ENCODE results near the gene BIRC5.
"Not testable (repeated sequence)": the region's sequence is repeated elsewhere in the genome, so short reads cannot be mapped to it uniquely, and the experiment has no call there.

BIRC5 gene

GRCh38 chr17:78214016-78214705 lies at the start of gene BIRC5:
Gene BIRC5 (plus strand): TSS chr17:78214253. CDS start chr17:78214317, 64 bp downstream.
- peak; percentile 80 to 88 for DNase-seq (ENCODE audit: low read depth in 2 of 2)

DNA sequence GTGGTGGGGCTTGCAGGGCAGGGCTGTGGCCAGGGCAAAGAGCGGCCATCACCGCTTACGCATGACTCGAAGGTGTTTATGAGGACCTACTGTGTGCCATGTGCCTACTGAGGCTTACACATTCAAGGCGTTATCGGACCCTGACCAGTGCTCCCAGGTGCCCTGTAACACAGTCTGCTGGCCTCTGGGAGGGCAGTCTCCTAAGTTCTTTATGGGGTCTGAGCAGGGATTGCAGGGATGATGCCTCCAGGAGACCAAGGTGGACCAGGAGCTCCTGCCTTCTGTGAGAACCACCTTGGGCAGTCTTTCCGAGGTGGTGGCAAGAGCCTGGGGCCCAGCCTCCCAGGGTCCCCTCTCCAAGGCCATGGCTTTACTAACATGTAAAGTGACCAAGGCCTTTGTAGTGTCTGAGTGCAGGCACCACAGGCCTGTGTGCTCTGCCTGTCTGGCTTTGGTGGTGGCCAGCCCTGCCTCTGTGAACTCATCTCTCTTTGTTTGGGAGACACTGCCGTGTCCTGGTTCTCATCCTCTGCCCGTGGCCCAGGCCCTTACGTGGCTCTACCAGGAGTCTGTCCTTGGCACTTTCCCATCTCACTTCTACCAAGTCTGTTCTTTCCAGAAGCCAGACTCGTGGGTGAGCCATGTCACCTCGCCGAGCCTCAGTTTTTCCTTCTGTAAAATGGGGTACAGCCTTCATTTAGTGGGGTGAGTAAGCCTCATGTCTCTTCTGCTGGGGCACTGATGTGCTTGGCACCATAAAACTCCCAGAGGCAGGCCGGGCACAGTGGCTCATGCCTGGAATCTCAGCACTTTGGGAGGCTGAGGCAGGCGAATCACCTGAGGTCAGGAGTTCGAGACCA lies 49.1 kb upstream of the BIRC5 start:
- no peak for DNase-seq (ENCODE audit: low read depth in 2 of 2)

DNA sequence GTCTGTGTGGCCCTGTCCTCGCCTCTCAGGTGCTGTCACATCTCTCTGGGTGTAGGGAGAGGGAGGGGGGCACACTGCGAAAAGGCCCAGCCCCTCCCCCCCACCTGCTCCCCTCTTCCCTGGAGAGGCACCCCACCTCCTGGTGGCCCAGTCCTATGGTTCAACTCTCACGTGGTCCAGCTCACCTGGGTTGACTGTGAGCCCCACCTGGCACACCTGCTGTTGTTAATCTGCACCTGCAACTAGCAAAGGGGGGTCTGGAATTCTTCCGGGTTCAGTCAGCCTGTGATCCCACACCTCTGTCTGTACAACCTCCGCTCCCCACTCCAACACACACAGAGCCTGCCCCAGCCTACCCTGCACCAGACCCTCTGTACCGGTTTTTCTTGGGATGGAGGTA lies 47.6 kb upstream of the BIRC5 start:
- DNase-seq (ENCODE audit: low read depth in 2 of 2) = no peak

GRCh38 chr17:78168242-78168902 lies 45.7 kb upstream of the BIRC5 start, which contains the start of gene SYNGR2:
Gene SYNGR2 (plus strand): TSS chr17:78168581. CDS start chr17:78168617, 36 bp downstream.
- peak; percentile 70 to 75 for DNase-seq (ENCODE audit: low read depth in 2 of 2)

DNA sequence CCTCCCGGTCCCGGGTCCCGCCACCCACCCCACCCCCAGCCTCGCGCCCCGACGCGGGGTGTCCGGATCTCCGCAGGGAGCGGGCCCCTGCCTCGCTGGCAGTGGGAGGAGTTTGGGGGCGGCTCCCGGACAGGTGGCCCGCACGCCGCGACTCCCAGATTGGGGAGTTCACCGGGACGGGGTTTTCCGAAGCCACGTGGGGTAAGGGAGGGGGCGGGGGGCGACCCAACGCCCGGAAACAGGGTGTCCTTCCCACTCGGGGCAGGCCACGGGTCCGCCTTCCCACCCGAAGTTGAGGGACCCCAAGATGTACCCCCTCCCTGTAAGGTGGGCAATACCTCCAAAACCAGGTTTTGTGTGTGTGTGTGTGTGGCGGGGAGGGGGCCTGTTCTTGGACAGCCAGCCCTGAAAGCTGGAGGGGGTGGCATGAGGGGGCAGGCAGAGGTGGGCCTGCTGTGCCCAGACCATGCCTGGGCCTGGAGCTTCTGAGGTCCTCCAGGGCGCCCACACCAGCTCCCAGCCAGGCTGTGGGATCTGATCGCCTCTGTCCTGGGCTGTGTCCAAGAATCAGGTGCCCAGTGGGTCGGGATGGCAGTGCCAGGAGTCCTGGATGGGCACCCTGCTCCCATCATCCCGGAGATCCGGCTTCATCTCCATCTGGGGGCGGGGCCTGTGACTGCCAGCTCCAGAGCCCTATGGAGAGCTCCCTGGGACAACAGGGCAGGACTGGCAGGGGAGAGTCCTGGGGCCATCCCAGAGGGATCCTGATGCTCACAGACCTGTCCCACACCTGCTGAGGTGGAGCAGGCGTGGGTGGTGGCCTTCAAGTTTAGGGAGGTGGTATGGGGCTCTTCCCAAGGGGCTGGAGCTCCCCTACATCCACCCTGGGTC lies 44.9 kb upstream of the BIRC5 start:
- peak; percentile 20 to 43 for DNase-seq (ENCODE audit: low read depth in 2 of 2)

- no peak for DNase-seq (ENCODE audit: low read depth in 2 of 2)
Observed at GRCh38 chr17:78170692-78171590, 43.1 kb upstream of the BIRC5 start.

GRCh38 chr17:78171591-78172248 lies 42.3 kb upstream of the BIRC5 start:
- not testable (repeated sequence) for DNase-seq (ENCODE audit: low read depth in 2 of 2)

DNA sequence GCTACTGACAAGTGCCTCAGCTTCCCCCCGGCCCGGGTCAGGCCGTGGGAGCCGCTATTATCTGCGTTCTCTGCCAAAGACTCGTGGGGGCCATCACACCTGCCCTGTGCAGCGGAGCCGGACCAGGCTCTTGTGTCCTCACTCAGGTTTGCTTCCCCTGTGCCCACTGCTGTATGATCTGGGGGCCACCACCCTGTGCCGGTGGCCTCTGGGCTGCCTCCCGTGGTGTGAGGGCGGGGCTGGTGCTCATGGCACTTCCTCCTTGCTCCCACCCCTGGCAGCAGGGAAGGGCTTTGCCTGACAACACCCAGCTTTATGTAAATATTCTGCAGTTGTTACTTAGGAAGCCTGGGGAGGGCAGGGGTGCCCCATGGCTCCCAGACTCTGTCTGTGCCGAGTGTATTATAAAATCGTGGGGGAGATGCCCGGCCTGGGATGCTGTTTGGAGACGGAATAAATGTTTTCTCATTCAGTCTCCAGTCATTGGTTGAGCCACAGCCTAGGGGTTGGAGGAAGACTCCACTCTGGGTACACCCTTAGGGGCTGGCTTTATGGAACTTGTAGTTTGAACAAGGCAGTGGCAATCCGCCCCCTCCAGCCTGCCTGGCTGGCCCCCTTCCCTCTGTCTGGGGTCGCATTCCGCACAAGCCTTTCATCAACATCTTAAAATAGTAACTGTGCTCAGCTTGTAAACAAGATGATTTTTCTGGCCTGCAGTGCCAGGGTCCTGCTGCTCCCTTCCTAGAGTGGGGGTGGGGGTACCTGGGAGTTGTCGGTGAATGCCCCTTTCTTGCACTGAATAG lies 41.6 kb upstream of the BIRC5 start:
- no peak for DNase-seq (ENCODE audit: low read depth in 2 of 2)

DNA sequence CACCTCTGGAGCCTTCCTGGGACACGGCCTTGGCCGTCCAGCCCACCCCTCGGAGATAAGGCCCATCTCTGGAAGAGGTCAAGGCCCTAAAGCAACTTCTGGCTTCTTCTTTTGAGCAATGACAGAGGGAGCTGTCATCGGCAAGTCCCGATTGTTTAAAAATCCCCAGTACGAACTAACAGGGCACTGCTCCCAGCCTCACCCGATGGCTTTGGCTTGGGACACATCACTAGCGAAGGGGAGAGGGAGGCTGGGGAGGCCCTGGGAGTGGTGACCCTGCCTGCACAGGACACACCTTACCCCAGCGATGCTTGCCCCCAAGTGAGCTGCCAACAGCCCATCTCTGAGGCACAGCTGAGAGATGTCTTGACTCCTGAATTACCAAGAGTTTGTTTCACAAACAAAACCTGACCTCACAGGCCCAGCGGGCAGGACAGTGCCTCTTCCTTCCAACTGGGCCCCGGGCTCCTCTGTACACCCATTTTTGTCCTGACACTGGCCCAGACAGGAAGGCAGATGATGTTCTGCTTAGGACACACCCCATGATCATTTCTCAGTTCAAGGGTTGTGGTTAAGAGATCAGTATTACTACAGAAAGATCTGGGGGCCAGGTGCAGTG lies 40.8 kb upstream of the BIRC5 start:
- DNase-seq (ENCODE audit: low read depth in 2 of 2) = no peak

DNA sequence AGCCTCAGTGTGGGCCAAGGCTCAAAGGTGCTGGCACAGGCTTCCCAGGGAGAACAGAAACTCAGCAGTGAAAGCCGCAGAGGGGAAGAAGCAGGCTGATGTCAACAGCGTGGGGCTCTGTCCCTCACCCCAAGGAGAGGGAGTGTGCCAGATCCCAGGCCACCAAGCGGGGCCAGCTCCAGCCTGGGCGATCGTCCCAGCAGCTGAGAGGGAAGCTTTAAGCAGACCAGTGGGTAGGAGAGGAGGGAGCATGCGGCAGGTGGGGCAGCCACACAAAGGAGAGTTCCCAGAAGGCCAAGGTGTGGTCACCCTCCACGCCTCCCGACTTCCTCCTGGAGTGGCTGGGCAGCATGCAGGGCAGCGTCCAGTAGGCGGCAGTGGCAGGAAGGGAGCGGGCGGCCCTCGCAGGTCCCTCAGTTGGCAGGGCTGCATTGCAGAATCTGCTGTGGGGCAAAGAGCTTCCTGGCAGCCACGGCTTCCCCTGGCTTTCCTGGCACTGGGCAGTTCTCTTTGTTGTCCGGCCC lies 39.6 kb upstream of the BIRC5 start:
- DNase-seq (ENCODE audit: low read depth in 2 of 2) = no peak

DNA sequence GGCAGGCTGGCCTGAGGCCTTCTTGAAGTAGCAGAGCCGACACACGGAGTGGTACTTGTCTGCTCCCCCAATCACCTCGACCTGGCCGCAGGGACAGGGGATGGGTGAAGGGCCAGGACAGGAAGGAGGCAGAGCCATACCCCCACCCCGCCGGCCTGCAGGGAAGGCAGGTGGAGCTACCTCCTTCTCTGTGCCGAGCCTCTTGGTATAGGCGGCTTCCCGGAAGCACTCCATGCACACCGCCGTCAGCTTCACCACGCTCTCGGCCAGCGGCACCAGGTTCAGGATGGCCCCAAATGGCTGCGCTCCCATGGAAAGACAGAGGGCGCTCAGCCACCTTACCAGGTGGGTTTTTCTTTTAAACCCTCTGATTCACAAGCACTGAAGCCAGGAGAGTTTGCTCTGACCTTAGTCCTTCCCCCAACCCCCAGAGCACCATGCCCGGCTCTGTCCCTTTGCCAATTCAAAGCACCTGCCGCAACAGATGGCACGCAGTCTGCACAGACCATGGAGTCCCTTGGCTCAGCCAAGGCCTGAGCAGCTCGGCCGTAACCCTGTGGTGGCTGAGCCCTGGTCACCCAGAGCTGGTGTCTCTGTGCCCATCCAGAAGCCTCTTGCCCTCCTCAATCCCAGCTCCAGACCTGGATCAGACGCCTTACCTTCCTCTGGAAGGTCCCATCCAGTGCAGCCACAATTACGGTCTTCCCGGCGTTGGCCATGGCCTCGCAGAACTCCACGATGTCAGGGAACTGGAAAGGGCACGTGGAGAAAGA lies 39.0 kb upstream of the BIRC5 start:
- no peak for DNase-seq (ENCODE audit: low read depth in 2 of 2)

DNA sequence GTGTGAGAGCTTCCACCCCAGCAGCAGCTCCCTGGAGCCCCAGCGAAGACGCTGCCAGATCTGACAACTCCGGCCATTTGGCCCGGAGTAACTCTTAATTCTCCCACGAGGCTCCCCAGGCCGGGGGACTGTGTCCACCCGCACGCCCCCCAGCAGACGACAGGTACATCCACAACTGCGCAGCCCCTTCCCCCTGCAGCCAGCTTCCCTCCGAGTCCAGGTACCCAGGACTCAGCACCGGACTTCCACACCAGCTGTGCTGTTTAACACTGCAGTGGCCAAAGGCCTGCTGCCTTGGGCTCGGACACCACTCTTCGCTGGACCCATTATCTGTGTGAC lies 38.4 kb upstream of the BIRC5 start:
- DNase-seq (ENCODE audit: low read depth in 2 of 2) = no peak

DNA sequence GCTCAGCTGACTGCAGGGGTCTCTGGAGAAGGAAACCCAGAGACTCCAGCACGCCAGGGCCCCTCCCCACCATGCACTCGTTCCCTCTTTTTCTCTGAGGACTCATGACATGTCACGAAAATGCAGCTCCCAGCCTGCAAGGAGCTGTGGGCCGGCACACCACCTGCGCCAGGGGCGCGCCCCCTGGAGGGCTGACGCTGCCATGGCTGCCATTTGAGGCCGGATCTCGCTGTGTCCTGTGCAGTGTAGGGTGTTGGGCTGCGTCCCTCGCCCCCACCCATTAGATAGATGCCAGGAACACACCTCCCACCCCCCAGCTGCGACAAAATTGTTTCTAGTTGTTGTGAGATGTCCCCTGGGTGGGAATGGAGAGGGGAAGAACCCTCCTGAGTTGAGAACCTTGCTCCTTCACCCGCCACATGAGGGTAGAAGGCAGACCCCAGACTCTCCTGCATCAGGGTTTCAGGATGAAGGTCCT lies 37.5 kb upstream of the BIRC5 start:
- peak; percentile 60 to 72 for DNase-seq (ENCODE audit: low read depth in 2 of 2)

- no peak for DNase-seq (ENCODE audit: low read depth in 2 of 2)
Observed at GRCh38 chr17:78179372-78179771, 34.7 kb upstream of the BIRC5 start.

DNA sequence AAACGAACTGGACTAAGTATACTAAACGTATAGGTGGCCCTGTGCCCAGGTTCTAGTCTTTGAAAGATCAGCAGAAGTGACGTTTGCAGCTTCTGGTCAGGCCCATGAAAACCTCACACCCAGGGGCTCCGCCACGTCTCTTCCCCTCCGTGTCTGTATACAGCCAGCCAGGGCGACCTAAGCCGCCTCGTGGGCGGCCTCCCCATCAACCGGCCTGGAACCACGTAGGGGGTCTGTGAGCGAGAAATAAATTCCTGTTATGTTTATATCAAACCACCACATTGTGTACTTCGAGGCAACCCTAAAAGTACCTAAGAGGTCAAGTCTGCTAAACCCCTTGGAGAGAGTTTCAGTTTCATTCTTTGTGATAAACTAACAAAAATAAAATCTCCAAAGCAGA lies 34.0 kb upstream of the BIRC5 start:
- DNase-seq (ENCODE audit: low read depth in 2 of 2) = no peak

GRCh38 chr17:78180508-78180907 lies 33.5 kb upstream of the BIRC5 start:
- no peak for DNase-seq (ENCODE audit: low read depth in 2 of 2)

GRCh38 chr17:78182504-78182903 lies 31.5 kb upstream of the BIRC5 start:
- no peak for DNase-seq (ENCODE audit: low read depth in 2 of 2)

All from stimulated activated CD4-positive, alpha-beta T cell treated with anti-CD3 and anti-CD28 coated beads, Interleukin-1b, Interleukin-23, amount 100 ng/mL, for 1 hour (primary cell).